Neural cell (in vitro differentiated cells): ENCODE data around the gene GABPB1. TPM values are rescaled to one million over a fixed set of nuclear protein-coding genes. Genes with fewer than 3 reads are reported as not detected.

Experiments used
- H2AFZ ChIP-seq: fragments of 200-600, 300-800 bp; sonication (generic), shearing (Covaris generic); 2 replicates; pipeline ENCODE4 v1.6.0; 2014; ENCODE audit warnings: low read depth, mild to moderate bottlenecking, antibody characterized with exemption, low read length, moderate library complexity
- H3F3A ChIP-seq: fragments of 200-600 bp; shearing (Covaris generic); 2 replicates; pipeline ENCODE4 v1.6.1; 2016; ENCODE audit warnings: mild to moderate bottlenecking, moderate library complexity, mixed read lengths, antibody characterized with exemption, low read length; ENCODE audit not compliant: insufficient read depth, poor library complexity, severe bottlenecking
- H3K27ac ChIP-seq: fragments of 200-600, 300-800 bp; sonication (generic), shearing (Covaris generic); 2 replicates; pipeline ENCODE4 v1.5.1; 2014; ENCODE audit warnings: mild to moderate bottlenecking, low read length, moderate library complexity
- H3K27me3 ChIP-seq: fragments of 300-800, 200-600 bp; sonication (generic), shearing (Covaris generic); 2 replicates; pipeline ENCODE4 v1.6.0; 2014; ENCODE audit warnings: mild to moderate bottlenecking, low read depth, low read length, moderate library complexity; ENCODE audit not compliant: insufficient read depth
- H3K36me3 ChIP-seq: fragments of 300-800, 200-600 bp; sonication (generic), shearing (Covaris generic); 2 replicates; pipeline ENCODE4 v1.5.1; 2014; ENCODE audit warnings: mild to moderate bottlenecking, antibody characterized with exemption, low read length, moderate library complexity; ENCODE audit not compliant: insufficient read depth
- H3K4me2 ChIP-seq: fragments of 300-800, 200-600 bp; sonication (generic), shearing (Covaris generic); 2 replicates; pipeline ENCODE4 v1.6.0; 2014; ENCODE audit warnings: mild to moderate bottlenecking, low read length
- H3K4me3 ChIP-seq: fragments of 300-800, 200-600 bp; sonication (generic), shearing (Covaris generic); 2 replicates; pipeline ENCODE4 v1.5.1; 2014; ENCODE audit warnings: mild to moderate bottlenecking, low read length, moderate library complexity
- H3K79me2 ChIP-seq: fragments of 200-600 bp; shearing (Covaris generic); replicated peaks from 2 replicates; pipeline ENCODE4 v1.6.0; 2014; ENCODE audit warnings: mild to moderate bottlenecking, low read length, moderate library complexity; ENCODE audit not compliant: insufficient read depth
- H3K9ac ChIP-seq: fragments of 300-800, 200-600 bp; sonication (generic), shearing (Covaris generic); 2 replicates; pipeline ENCODE4 v1.6.1; 2016; ENCODE audit warnings: mild to moderate bottlenecking, low read length, mixed read lengths
- H3K9me2 ChIP-seq: fragments of 200-600 bp; shearing (Covaris generic); 2 replicates; pipeline ENCODE4 v1.6.1; 2016; ENCODE audit warnings: mild to moderate bottlenecking, low read length, mixed read lengths; ENCODE audit not compliant: insufficient read depth
- H3K9me3 ChIP-seq: fragments of 200-600, 300-800 bp; sonication (generic), shearing (Covaris generic); 2 replicates; pipeline ENCODE4 v1.6.1; 2016; ENCODE audit warnings: mild to moderate bottlenecking, mixed run types, low read length, moderate library complexity, mixed read lengths
- H4K20me1 ChIP-seq: fragments of 200-600 bp; shearing (Covaris generic); 2 replicates; pipeline ENCODE4 v1.6.1; 2016; ENCODE audit warnings: mild to moderate bottlenecking, mixed run types; ENCODE audit not compliant: insufficient read depth
- CTCF ChIP-seq: fragments of 450-650 bp; IDR thresholded peaks from 2 replicates; pipeline ENCODE4 v1.5.1; 2014; ENCODE audit warnings: antibody characterized with exemption, mild to moderate bottlenecking, moderate library complexity; ENCODE audit not compliant: poor library complexity, severe bottlenecking
- EP300 ChIP-seq: fragments of 450-650 bp; conservative IDR thresholded peaks from 2 replicates; pipeline ENCODE4 v1.6.1; 2014; ENCODE audit warnings: antibody characterized with exemption, mild to moderate bottlenecking, moderate library complexity; ENCODE audit not compliant: poor library complexity, severe bottlenecking
- EZH2 ChIP-seq: fragments of 200-600, 300-800 bp; shearing (Covaris generic), sonication (generic); IDR thresholded peaks from 2 replicates; pipeline ENCODE4 v1.6.1; 2014; ENCODE audit warnings: antibody characterized with exemption, low read length, borderline replicate concordance, mild to moderate bottlenecking; ENCODE audit not compliant: insufficient read depth, poor library complexity, severe bottlenecking
- MXI1 ChIP-seq: fragments of 450-650 bp; conservative IDR thresholded peaks from 2 replicates; pipeline ENCODE4 v1.6.1; 2014; ENCODE audit warnings: antibody characterized with exemption, mild to moderate bottlenecking; ENCODE audit not compliant: poor library complexity, severe bottlenecking
- POLR2AphosphoS5 ChIP-seq: IDR thresholded peaks from 2 replicates; pipeline ENCODE4 v1.6.1; 2012
- RAD21 ChIP-seq: fragments of 450-650 bp; conservative IDR thresholded peaks from 2 replicates; pipeline ENCODE4 v1.6.1; 2014; ENCODE audit warnings: antibody characterized with exemption, mild to moderate bottlenecking, moderate library complexity
- REST ChIP-seq: IDR thresholded peaks from 2 replicates; pipeline ENCODE4 v1.6.1; 2012; ENCODE audit warnings: borderline replicate concordance
- SMC3 ChIP-seq: fragments of 450-650 bp; conservative IDR thresholded peaks from 2 replicates; pipeline ENCODE4 v1.6.1; 2014; ENCODE audit warnings: antibody characterized with exemption, mild to moderate bottlenecking, moderate library complexity; ENCODE audit not compliant: poor library complexity
- TAF1 ChIP-seq: IDR thresholded peaks from 2 replicates; pipeline ENCODE4 v1.6.1; 2012; ENCODE audit warnings: low read depth
- polyA plus RNA-seq: library from polyadenylated mRNA; depleted of rRNA; stranded (reverse); fragments of >200 nt; gene quantifications from 2 replicates; pipeline ENCODE4 v1.2.3, GENCODE V29; 2014

The GABPB1 gene
- polyA plus RNA-seq, 1 donor from 2014 or later = 34.1 TPM

GRCh38 chr15:50252556-50252955 is 102.4 kb downstream of the GABPB1 start:
- TF ChIP-seq POLR2AphosphoS5 = no peak
- TF ChIP-seq TAF1 = no peak
- TF ChIP-seq CTCF = no peak
- no peak for TF ChIP-seq EZH2
- TF ChIP-seq REST = no peak
- TF ChIP-seq EP300 = no peak
- TF ChIP-seq SMC3 = no peak
- TF ChIP-seq MXI1 = no peak
- no peak for TF ChIP-seq RAD21
- Histone ChIP-seq H3K27ac (no peak overlapping the region), H3K9ac (no peak overlapping the region)

GRCh38 chr15:50251638-50252182 is 103.3 kb downstream of the GABPB1 start:
- no peaks in the 10 kb centered on the region for H4K20me1 ChIP-seq
- H3K79me2 ChIP-seq = no peaks in the 10 kb centered on the region
- no peak overlapping the region for H3K9ac ChIP-seq
- no peak overlapping the region for H3K4me2 ChIP-seq
- H3K9me2 ChIP-seq = no peaks in the 10 kb centered on the region
- H3K4me3 ChIP-seq = no peak overlapping the region
- no peak for TF ChIP-seq RAD21
- no peak for TF ChIP-seq EZH2
- no peak for TF ChIP-seq MXI1
- TF ChIP-seq EP300 = no peak
- no peak for TF ChIP-seq REST
- TF ChIP-seq SMC3 = no peak
- no peak for TF ChIP-seq CTCF
- no peak for TF ChIP-seq TAF1
- no peak for TF ChIP-seq POLR2AphosphoS5
- H3K9me3 ChIP-seq = no peaks in the 10 kb centered on the region
- no peak overlapping the region for H2AFZ ChIP-seq
- H3K27me3 ChIP-seq = no peaks in the 10 kb centered on the region
- no peaks in the 10 kb centered on the region for H3K36me3 ChIP-seq
- H3K27ac ChIP-seq = no peak overlapping the region
- no peaks in the 10 kb centered on the region for H3F3A ChIP-seq

More at GRCh38 chr15:50252556-50252955, 102.4 kb downstream of the GABPB1 start:
- no peaks in the 10 kb centered on the region for H3K9me3 ChIP-seq
- H3K4me3 ChIP-seq = no peak overlapping the region
- H3K36me3 ChIP-seq = no peaks in the 10 kb centered on the region
- H3K4me2 ChIP-seq = no peak overlapping the region
- H4K20me1 ChIP-seq = no peaks in the 10 kb centered on the region
- no peak overlapping the region for H2AFZ ChIP-seq
- no peaks in the 10 kb centered on the region for H3K9me2 ChIP-seq
- H3K27me3 ChIP-seq = no peaks in the 10 kb centered on the region
- H3F3A ChIP-seq = no peaks in the 10 kb centered on the region
- H3K79me2 ChIP-seq = no peaks in the 10 kb centered on the region
